Endometrial microvascular endothelial cells (primary cell): ENCODE results near the gene TNFRSF8. TPM values are rescaled to one million over a fixed set of nuclear protein-coding genes. Genes with fewer than 3 reads are reported as not detected.

Experiments used
- in situ Hi-C: cut with HindIII; loops from 2 replicates; pipeline ENCODE4 v1.10.0; 2017; ENCODE audit warnings: low sequenced_read_pairs, low pct_unique_long_range_greater_than_20kb; ENCODE audit errors: inconsistent ontology term
- total RNA-seq: library from RNA; depleted of rRNA; stranded (reverse); fragments of >200 nt; gene quantifications from one replicate; pipeline ENCODE4 v1.2.3, GENCODE V29; 2015; ENCODE audit errors: inconsistent ontology term

The TNFRSF8 gene
- total RNA-seq, 1 donor from 2014 or later = not detected

DNA sequence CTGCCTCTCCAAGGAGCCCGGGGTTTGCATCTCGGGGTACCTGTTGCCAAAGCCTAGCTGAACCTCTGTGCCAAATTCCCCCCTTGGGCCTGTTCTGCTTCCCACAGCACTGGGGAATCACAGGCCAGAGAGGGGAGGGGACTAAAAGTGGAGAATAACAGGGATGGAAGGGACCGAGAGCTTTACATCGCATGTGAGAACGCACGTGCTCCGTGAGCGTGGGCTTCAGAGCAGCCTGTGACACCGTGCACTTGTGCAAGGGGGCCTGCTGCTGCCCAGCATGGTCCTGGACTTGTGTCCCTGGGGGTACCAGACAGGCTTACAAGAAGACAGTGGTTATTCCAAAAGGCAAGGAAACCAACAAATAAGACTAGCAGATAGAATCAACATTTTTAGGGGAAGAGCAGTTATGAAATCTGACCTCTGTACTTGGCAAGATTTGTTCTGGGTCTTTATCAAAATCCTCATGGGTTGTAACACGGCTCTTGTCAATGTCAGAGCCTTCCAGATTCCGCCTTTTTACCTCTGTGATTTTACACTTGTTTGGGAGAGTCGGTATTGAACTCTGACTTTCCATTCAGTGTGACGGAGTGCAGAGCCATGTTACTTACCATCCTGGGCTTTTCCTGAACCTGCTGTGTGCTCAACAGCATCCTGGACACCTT is 67.5 kb downstream of the TNFRSF8 start:
- in situ Hi-C loops = no loop called here

DNA sequence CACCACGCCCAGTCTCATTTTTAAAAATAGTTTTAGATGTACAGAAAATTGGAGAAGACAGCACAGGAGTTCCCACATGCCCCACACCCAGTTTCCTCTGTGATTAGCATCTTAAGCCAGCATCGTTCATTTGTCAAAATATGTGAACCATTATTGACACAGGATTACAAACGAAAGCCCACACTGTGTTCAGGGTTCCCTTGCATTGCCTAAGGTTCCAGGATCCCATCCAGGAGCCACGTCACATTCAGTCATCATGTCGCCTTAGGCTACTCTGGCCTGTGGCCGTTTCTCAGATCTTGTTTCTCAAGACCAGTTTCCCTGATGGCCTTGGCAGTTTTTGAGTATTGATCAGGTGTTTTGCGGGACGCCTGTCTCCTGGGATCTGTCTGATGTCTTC is 69.0 kb downstream of the TNFRSF8 start:
- in situ Hi-C loops = no loop called here

DNA sequence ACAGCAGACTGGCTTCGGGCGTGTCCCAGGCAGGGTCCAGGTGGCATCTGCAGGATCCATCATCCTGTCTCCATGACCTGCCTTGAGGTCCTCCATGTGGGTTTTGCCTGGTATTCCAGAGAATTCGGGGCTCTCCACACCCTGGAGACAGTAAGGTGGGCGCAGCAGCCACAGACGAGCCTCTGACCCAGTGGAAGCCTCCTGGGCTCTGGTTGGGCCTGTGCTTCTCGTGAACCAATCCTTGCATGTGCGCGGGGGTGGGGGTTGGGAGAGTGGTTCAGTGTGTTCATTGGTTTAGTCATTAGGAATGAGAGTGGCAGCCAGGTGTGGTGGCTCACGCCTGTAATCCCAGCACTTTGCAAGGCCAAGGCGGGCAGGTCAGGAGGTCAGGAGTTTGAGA is 71.6 kb downstream of the TNFRSF8 start:
- in situ Hi-C loops = no loop called here

DNA sequence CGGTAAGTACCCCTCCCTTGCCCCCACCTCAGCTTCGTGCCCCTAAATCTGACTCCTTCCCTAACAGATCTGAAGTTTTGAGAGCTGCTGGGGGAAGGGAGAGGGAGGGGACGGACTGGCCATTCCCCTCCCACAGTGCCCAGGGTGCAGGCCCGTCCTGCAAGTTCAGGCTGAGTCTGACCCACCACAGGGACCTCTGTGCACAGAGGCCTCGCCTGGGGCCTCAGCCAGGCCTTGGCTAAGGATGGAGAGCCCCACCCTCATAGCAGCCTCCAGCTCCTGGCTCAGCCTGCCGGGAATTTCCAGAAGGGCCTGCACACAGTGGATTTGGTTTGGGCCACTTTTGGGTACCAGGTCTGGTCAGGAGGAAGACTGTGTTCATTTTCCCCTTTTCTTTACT is 72.5 kb downstream of the TNFRSF8 start:
- in situ Hi-C loops = no loop called here

DNA sequence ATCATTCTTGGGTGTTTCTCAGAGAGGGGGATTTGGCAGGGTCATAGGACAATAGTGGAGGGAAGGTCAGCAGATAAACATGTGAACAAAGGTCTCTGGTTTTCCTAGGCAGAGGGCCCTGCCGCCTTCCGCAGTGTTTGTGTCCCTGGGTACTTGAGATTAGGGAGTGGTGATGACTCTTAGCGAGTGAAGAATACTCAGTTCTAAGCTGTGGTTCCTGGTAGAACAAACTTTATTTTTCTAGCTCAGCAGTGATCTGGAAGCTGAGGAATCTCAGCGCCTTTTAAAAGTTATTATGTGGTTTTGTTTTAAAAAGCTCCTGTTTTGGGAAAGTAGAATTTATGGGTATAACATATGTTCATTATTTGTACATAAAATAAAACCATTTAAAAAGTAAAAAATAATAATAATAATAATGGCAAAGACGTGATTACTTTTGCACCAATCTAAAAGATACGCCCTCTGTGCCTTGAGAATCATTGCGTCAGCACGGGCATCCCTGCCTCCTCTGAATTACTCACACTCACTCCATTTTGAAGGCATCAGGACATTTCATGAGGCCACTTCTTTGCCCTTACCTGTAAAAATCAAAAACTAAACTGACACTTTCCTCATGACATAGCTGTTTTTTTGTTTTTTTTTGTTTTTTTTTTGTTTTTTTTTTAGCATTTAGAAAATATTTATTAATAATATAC is 74.0 kb downstream of the TNFRSF8 start:
- in situ Hi-C loops = no loop called here

DNA sequence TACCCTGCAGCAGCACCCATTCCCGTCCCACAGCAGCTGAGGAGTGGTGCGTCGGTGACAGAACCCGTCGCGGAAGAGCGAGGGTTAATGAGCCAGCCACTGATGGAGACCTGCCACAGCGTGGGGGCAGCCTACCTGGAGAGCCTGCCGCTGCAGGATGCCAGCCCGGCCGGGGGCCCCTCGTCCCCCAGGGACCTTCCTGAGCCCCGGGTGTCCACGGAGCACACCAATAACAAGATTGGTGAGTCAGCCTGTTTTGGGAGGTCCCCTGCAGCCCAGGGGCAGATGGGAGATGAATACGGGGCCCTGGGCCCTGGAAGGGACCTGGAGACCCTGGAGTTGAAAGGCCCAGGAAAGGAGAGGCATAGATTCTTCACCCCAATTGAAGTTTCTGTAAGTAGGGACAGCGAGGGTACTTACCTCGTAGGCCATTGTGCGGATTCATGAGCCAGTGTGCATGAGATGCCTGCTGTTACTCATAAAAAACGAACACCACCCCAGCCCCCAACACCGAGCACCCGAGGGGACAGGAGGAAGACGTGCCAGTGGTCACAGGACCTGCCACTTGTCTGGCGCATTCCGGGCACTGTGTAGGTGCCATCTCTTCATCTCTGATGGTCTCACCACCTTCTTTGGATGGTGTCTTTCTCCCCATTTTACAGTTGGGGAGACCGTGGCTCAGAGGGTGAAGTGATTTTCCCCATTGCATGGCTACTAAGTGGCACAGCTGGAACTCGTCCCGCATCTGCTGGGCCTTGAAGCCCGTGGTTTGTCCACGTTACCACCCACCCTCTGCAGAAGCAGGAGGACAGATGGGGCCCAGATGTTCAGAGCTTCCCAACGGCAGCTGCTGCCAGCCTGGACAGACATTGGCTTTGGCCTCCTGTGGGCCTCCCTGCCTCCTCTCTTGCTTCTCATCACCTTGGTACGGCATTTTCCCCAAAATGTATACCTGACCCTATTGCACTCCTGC is 75.4 kb downstream of the TNFRSF8 start:
- in situ Hi-C loops = no loop called here

DNA sequence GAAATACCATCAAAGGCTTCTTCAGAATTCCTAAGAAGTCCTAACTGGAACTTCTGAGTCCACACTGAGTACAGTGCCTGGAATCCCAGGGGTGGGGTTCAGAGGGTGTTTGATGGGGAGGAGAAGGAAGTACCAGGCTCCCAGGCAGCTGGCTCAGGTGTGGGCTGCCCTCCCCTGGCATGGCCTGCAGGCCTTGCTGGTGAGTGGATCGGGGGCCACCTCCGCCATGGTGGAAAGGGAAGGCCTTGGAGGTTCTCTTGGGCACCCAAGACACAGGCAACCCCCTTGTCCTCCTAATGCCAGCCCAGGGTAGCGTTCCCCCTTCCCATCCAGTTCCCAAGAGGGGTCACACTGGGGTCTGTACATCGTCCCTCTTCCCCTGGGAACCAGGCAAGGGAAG is 76.9 kb downstream of the TNFRSF8 start:
- in situ Hi-C loops = no loop called here

DNA sequence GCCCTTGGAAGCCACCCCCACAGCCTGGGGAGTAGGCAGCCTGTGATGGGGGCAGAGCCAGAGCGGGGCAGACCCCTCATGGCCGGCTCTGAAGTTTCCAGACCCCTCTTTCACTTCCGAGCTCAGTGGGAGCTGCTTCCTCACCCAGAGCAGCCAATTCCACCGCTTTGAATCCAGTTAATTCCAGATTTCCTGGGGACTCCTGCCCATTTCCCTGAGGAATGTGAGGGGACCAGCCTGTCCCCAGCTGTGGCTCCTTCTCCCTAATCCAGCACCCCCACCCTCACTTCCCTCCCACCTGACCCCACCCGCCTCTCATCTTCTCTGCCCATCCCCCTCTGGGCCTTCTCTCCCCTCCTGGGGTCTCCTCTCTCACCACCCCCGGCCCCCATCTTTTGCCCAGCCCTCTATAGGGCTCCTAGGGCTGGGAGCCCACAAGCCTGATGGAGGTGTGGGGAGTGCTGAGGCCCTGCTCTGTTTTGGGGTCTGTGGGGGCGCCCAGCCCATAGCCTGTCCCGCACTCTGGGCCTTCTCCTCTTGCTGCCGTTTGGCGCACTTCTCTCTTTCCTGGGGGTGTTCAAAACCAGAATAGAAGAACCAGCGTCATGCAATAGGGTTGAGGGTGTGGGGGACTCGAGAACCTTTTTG is 77.5 kb downstream of the TNFRSF8 start:
- in situ Hi-C loops = no loop called here

DNA sequence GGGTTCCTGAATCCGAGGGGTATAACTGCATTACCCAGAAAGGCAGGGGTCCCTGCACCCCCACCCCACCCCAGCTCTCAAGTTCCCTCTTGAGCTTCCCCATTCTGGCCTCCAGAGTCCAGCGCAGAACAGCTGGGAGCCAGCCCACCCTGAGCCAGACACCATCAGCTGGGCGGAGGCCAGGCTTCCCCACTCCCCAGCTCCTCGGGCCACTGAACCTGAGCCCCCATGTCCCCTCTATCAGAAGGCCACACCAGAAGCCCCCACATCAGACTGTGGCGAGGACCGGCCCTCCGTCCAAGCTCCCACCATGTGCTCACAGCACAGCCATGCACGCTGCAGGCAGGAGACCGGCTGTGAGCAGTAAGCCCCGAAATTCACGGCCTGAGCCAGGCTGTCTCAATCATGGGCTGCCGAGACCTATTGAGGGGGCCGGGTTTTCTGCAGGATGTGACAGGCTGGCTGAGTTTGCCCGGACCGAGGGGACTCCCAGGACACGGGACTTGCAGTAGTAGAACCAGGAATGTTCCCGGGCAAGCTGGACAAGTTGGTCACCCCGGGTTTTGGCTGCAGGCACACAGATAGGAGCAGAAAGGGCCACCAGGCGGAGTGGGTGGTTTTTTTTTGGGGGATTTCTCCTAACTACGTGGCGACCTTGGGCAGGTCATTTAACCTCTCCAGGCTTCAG is 78.2 kb downstream of the TNFRSF8 start:
- in situ Hi-C loops = no loop called here

DNA sequence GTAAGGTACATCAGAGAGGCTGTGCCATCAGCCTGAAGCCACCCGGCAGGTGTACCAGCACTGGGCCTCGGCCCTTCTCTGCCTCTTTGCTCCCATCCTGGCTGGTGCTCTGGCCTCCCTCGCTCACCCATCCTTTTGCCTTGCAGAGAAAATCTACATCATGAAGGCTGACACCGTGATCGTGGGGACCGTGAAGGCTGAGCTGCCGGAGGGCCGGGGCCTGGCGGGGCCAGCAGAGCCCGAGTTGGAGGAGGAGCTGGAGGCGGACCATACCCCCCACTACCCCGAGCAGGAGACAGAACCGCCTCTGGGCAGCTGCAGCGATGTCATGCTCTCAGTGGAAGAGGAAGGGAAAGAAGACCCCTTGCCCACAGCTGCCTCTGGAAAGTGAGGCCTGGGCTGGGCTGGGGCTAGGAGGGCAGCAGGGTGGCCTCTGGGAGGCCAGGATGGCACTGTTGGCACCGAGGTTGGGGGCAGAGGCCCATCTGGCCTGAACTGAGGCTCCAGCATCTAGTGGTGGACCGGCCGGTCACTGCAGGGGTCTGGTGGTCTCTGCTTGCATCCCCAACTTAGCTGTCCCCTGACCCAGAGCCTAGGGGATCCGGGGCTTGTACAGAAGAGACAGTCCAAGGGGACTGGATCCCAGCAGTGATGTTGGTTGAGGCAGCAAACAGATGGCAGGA is 79.2 kb downstream of the TNFRSF8 start:
- in situ Hi-C loops = no loop called here

DNA sequence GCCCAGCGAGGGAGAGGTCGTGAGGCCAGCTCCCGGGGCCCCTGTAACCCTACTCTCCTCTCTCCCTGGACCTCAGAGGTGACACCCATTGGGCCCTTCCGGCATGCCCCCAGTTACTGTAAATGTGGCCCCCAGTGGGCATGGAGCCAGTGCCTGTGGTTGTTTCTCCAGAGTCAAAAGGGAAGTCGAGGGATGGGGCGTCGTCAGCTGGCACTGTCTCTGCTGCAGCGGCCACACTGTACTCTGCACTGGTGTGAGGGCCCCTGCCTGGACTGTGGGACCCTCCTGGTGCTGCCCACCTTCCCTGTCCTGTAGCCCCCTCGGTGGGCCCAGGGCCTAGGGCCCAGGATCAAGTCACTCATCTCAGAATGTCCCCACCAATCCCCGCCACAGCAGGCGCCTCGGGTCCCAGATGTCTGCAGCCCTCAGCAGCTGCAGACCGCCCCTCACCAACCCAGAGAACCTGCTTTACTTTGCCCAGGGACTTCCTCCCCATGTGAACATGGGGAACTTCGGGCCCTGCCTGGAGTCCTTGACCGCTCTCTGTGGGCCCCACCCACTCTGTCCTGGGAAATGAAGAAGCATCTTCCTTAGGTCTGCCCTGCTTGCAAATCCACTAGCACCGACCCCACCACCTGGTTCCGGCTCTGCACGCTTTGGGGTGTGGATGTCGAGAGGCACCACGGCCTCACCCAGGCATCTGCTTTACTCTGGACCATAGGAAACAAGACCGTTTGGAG is 80.0 kb downstream of the TNFRSF8 start:
- in situ Hi-C loops = no loop called here

DNA sequence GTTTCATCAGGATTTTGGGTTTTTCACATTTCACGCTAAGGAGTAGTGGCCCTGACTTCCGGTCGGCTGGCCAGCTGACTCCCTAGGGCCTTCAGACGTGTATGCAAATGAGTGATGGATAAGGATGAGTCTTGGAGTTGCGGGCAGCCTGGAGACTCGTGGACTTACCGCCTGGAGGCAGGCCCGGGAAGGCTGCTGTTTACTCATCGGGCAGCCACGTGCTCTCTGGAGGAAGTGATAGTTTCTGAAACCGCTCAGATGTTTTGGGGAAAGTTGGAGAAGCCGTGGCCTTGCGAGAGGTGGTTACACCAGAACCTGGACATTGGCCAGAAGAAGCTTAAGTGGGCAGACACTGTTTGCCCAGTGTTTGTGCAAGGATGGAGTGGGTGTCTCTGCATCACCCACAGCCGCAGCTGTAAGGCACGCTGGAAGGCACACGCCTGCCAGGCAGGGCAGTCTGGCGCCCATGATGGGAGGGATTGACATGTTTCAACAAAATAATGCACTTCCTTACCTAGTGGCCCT is 80.6 kb downstream of the TNFRSF8 start:
- in situ Hi-C loops = no loop called here

DNA sequence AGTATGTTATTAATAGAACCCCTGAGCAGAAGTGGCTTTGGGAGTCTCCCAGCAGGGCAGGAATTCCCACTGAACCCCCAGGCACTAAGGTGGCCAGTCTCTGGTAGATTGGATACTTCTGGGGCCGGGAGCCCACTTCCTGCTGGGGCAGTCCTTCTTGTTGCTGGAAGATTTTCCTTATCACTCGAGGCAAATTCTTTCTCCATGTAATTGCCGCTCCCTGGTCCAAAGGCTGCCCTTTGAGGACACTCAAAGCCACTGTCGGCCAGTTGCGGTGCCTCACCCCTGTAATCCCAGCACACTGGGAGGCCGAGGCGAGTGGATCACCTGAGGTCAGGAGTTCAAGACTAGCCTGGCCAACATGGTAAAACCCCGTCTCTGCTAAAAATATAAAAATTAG is 81.1 kb downstream of the TNFRSF8 start:
- in situ Hi-C loops = no loop called here

DNA sequence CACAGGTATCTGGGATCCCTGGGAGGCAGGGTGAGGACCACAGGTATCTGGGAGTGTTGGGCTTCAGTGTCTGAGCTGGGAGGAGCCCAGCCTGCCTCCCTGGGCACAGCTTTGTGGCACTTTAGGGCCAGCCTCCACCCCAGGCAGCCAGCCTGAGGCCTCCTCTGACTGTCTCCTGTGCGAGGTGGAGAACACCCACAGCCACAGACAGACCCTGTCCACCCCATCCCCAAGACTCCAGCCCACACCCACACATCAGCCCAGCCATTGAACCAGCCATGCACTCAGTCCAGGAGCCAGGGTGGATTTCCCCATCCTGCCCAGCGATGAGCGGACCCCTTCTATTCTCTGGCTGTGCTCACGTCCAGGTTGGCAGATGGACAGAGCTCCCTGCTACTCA is 81.9 kb downstream of the TNFRSF8 start:
- in situ Hi-C loops = no loop called here

DNA sequence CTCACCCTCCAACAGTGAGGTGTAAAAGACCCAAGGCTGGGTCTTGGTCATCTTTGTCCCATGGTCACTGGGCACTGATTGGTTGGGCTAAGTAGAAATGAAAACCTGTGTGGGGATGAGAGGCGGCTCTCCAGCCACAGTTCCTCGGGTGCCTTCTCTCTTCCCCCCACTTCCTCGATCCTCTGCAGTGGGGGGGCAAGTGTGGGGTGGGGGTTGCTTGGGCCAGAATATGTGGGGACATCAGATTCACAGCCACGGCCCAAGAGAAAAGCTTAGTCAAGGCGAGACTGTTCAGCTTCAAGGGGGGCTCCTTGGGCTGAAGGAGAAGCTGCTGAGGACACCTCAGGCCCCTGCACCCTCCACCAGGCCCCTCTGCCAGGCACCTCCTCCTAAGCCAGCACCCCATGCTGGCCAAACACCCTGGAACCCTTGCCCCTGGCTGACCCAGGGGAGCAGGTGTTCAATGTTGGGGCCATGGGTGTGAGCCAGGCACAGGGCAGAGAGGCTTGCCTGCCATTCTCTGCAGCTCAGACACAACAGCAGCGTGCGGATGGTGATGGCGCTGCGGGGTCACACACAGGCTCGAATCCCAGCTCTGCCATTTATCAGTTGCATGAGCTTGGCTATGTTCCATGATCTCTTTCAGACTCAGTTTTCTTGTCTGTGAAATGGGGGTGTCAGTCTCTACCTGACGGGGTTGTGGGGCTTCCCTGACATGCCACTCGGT is 82.7 kb downstream of the TNFRSF8 start:
- in situ Hi-C loops = no loop called here

DNA sequence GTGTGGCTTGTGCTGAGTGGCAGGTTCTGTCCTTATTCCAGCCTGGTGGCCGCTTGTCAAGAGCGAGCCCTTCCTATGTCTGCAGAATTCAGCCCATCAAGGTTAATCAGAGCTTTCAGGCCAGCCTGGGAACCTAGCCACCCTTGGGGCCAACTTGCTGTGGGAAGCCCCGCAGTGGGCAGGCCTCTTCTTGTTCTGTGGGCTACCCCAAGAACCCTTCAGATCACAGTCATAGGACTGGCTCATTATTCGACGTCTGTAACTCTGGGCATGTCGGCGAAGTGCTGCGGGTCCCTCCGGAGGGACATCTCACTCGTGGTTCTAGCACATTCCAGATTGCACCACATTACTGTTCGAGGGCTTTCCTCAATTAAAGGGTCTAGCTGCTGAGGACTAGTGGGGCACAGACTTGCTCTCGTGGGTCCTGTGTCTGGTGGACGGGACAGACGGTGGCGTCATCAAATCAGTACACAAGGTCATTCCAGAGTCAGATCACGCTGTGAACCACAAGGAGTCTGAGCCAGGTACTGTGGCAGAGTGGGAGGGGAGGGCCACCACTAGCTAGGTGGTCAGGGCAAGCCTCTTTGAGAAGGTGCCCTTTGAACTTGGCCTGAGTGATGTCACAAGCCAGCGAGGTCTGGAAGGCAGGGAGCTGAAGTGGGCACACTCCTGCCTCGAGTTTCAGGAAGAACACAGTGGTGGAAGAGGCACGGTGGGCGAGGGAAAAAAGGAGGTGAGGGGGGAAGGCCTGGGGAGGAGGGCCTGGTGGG is 83.4 kb downstream of the TNFRSF8 start:
- in situ Hi-C loops = no loop called here
